GM12878 (cell line): ENCODE measurements around the gene ATP8A1. TPM values are rescaled to one million over a fixed set of nuclear protein-coding genes. Genes with fewer than 3 reads are reported as not detected.

Source experiments
- ATAC-seq: fragments of 200-7000 bp; cut with Tn5 transposase; 3 replicates; pipeline ENCODE4 v1.9.1; 2020; ENCODE audit warnings: mild to moderate bottlenecking, moderate library complexity
- BruUV-seq: library from RNA; stranded (reverse); fragments of 400-500 nt; replicated peaks from 2 replicates; lab custom pipeline; 2021; lab: Mats Ljungman, UMichigan
- CTCF ChIA-PET: fragments of 300-600 bp; sonication (Branson Sonifier 250); formaldehyde crosslinking; extraction: SDS; loops from one replicate; lab custom pipeline; 2021; ENCODE audit warnings: inconsistent platforms; lab: Yijun Ruan, JAX
- POLR2A ChIA-PET: fragments of 350-600 bp; formaldehyde crosslinking; extraction: SDS; loops from one replicate; lab custom pipeline; 2021; ENCODE audit warnings: inconsistent platforms; lab: Charles Lee
- RAD21 ChIA-PET: fragments of 300-600 bp; sonication (Branson Sonifier 250); formaldehyde crosslinking; loops from one replicate; lab custom pipeline; 2023; ENCODE audit warnings: antibody characterized with exemption; ENCODE audit not compliant: unreplicated experiment; lab: Charles Lee
- SMC1A ChIA-PET: fragments of 300-600 bp; sonication (Branson Sonifier 250); formaldehyde crosslinking; loops from one replicate; lab custom pipeline; 2023; ENCODE audit not compliant: unreplicated experiment, uncharacterized antibody; lab: Charles Lee
- DNase-seq: peaks from one replicate; pipeline ENCODE4 v3.0.0-alpha.2; 2011; ENCODE audit warnings: low read depth, low spot score
- FAIRE-seq: peaks from 3 replicates; lab custom pipeline; 2011; peaks lifted over from hg19 to GRCh38; lab: Jason Lieb, UNC
- H2AFZ ChIP-seq: 2 replicates; pipeline ENCODE4 v1.6.0; 2011; ENCODE audit warnings: low read depth, low read length, control low read depth; ENCODE audit not compliant: control insufficient read depth
- H3K27ac ChIP-seq: 2 replicates; pipeline ENCODE4 v1.5.1; 2011; ENCODE audit warnings: control low read depth; ENCODE audit not compliant: control insufficient read depth, insufficient read depth
- H3K27me3 ChIP-seq, 2 experiments: replicated peaks in 1 of 2; 2 replicates each; pipeline versions ENCODE4 v1.6.0 to v1.6.1; 2011; ENCODE audit warnings: low read length in 1 of 2; ENCODE audit not compliant: control insufficient read depth in 2 of 2, insufficient read depth in 2 of 2
- H3K36me3 ChIP-seq, 2 experiments: 2 replicates each; pipeline ENCODE4 v1.5.1; 2011; ENCODE audit warnings: low read length in 1 of 2; ENCODE audit not compliant: control insufficient read depth in 2 of 2, insufficient read depth in 2 of 2
- H3K4me1 ChIP-seq: 2 replicates; pipeline ENCODE4 v1.6.1; 2011; ENCODE audit warnings: mild to moderate bottlenecking, low read length, moderate library complexity, mixed read lengths; ENCODE audit not compliant: control insufficient read depth, insufficient read depth
- H3K4me2 ChIP-seq: 2 replicates; pipeline ENCODE4 v1.6.0; 2011; ENCODE audit warnings: control low read depth; ENCODE audit not compliant: control insufficient read depth, insufficient read depth
- H3K4me3 ChIP-seq: fragments of 200-600 bp; sonication (generic); 2 replicates; pipeline ENCODE4 v1.5.1; 2016
- H3K79me2 ChIP-seq: 2 replicates; pipeline ENCODE4 v1.6.0; 2011; ENCODE audit warnings: low read length; ENCODE audit not compliant: control insufficient read depth, insufficient read depth
- H3K9ac ChIP-seq: 2 replicates; pipeline ENCODE4 v1.8.0; 2011; ENCODE audit warnings: low read length, control low read depth, mixed read lengths; ENCODE audit not compliant: control insufficient read depth, insufficient read depth
- H3K9me3 ChIP-seq: replicated peaks from 3 replicates; pipeline ENCODE4 v1.5.1; 2011; ENCODE audit warnings: mild to moderate bottlenecking, low read length; ENCODE audit not compliant: control insufficient read depth, insufficient read depth
- H4K20me1 ChIP-seq: 2 replicates; pipeline ENCODE4 v1.6.0; 2011; ENCODE audit not compliant: control insufficient read depth, insufficient read depth
- BACH1 ChIP-seq: fragments of 450-650 bp; IDR thresholded peaks from 2 replicates; pipeline ENCODE4 v1.6.1; 2017; ENCODE audit warnings: mild to moderate bottlenecking, borderline replicate concordance
- BHLHE40 ChIP-seq, 2 experiments: fragments of 450-650 bp in 1 of 2; IDR thresholded peaks; 2 replicates each; pipeline ENCODE4 v1.6.1; 2011 to 2017; ENCODE audit warnings: low read depth in 2 of 2, borderline replicate concordance in 1 of 2, improper control_type of control experiment in 1 of 2, low read length in 1 of 2, mild to moderate bottlenecking in 1 of 2
- CREB1 ChIP-seq: IDR thresholded peaks from 2 replicates; pipeline ENCODE4 v1.6.1; 2012; ENCODE audit warnings: low read depth, mild to moderate bottlenecking, inconsistent platforms
- JUND ChIP-seq: IDR thresholded peaks from 2 replicates; pipeline ENCODE4 v1.6.1; 2012; ENCODE audit warnings: low read depth, mild to moderate bottlenecking, low read length, improper control_type of control experiment, moderate library complexity
- RCOR1 ChIP-seq: conservative IDR thresholded peaks from 2 replicates; pipeline ENCODE4 v1.6.1; 2012; ENCODE audit warnings: low read depth, low read length, improper control_type of control experiment
- RFX5 ChIP-seq: IDR thresholded peaks from 2 replicates; pipeline ENCODE4 v1.6.1; 2011; ENCODE audit warnings: low read depth, low read length, improper control_type of control experiment
- TAF1 ChIP-seq: IDR thresholded peaks from 2 replicates; pipeline ENCODE4 v1.6.1; 2011; ENCODE audit warnings: mild to moderate bottlenecking, low read depth, low read length, borderline replicate concordance
- WGBS: methylation state at CpG from one replicate; pipeline ENCODE4 v1.1.6; 2016; ENCODE audit warnings: low lambda C conversion rate; ENCODE audit not compliant: insufficient replicate concordance, insufficient coverage; ENCODE audit errors: missing lambda C conversion rate; 5-methylcytosine and 5-hydroxymethylcytosine counted together
- in situ Hi-C: fragments of 300-500 bp; cut with MboI; formaldehyde crosslinking; loops from 9 replicates; pipeline ENCODE4 v1.14.3; 2018; ENCODE audit warnings: mixed read lengths
- intact Hi-C: fragments of 100-400 bp; cut with micrococcal nuclease; formaldehyde crosslinking; loops from one replicate; pipeline ENCODE4 v1.14.2; 2022; ENCODE audit not compliant: unreplicated experiment
- polyA plus RNA-seq, 11 experiments: library from polyadenylated mRNA; depleted of rRNA in 4 of 11; unstranded in 6 of 11; stranded (reverse) in 5 of 11; fragments of >200 nt; fragmentation: Nextera tagmentation in 4 of 11; fragmentation: Illumina TruSeq in 1 of 11; extraction: Ambion mirVana in 4 of 11; extraction: Trizol in 1 of 11; gene quantifications; 1 replicate in 1 of 11; 2 replicates in 10 of 11; pipeline versions ENCODE4 v1.2.1 to v1.2.3, GENCODE V29; 2011 to 2016; ENCODE audit warnings: inconsistent platforms in 2 of 11, missing spikeins in 2 of 11, low read depth in 1 of 11
- total RNA-seq, 4 experiments: library from RNA; depleted of rRNA in 3 of 4; stranded (reverse); fragments of >200 nt in 3 of 4; fragmentation: Illumina TruSeq in 1 of 4; extraction: Trizol in 1 of 4; gene quantifications; 2 replicates each; pipeline versions ENCODE4 v1.2.1 to v1.2.3, GENCODE V29; 2013 to 2021
- TF ChIP-seq, protein P1 (sequence below): fragments of 450-650 bp; IDR thresholded peaks from 2 replicates; pipeline ENCODE4 v1.6.1; 2017; ENCODE audit warnings: low read depth, mild to moderate bottlenecking, moderate library complexity
- TF ChIP-seq, protein P2 (sequence below): fragments of 450-650 bp; IDR thresholded peaks from 2 replicates; pipeline ENCODE4 v1.6.1; 2017; ENCODE audit warnings: borderline replicate concordance

The ATP8A1 gene
- total and polyA plus RNA-seq, 10 of the 15 experiments (the other 5 are each of a cell fraction or from before 2014, with no cell fraction given), result 9.0 to 116 (median 37.3) TPM

DNA sequence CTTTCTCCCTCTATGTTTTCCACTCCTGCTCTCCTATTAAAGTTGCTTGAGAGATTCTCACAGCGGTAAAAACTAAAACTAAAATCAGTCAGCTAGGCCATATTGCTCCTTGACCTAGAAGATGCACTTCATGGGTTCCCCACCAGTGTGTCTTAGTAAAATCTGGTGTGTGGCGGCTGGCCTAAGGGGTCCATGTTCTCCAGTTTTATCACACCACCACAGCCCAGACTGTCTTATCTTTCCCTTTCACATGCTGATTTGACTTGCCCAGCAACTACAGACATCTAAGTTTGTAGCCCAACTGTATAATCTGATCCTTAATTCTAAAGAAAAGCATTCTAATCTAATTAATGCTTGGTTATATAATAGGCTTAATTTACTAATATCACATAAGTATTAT, 68.0 kb downstream of the ATP8A1 start:
- ChIA-PET SMC1A (interaction anchor here (0.8 to 2.5 kb wide), 16 partner anchors 11 to 180 kb away, joined by 3 to 9 read pairs (median 5); partner anchors contain the start of gene ATP8A1), RAD21 (interaction anchor here (1.0 to 1.8 kb wide), 3 partner anchors 14 to 65 kb away, joined by 3 to 8 read pairs (median 3); no protein-coding TSS in a partner anchor), POLR2A (interaction anchor here (0.5 to 1.2 kb wide), 2 partner anchors 12 to 53 kb away, joined by 3 read pairs; no protein-coding TSS in a partner anchor), CTCF (interaction anchor here (1.1 to 2.2 kb wide), 4 partner anchors 22 to 217 kb away, joined by 3 to 7 read pairs (median 4); no protein-coding TSS in a partner anchor)
- FAIRE-seq (no peak), DNase-seq (no peak), ATAC-seq (no peak)
- WGBS, result 73% methylated on average over 2 of the region's 2 CpGs
- no TSS peak for BruUV-seq
- Histone ChIP-seq H3K36me3 (peaks cover 4 to 13% of the 10 kb centered on the region in 2 experiments), H3K9ac (no peak overlapping the region), H3K9me3 (no peaks in the 10 kb centered on the region), H2AFZ (no peak overlapping the region), H3K27me3 (no peaks in the 10 kb centered on the region), H3K27ac (no peak overlapping the region), H3K4me1 (no peaks in the 10 kb centered on the region), H3K4me2 (no peak overlapping the region), H4K20me1 (no peaks in the 10 kb centered on the region), H3K79me2 (no peaks in the 10 kb centered on the region), H3K4me3 (no peak overlapping the region)
- TF ChIP-seq BHLHE40 (IDR thresholded peaks at IDR 0.05; ENCODE audit: borderline replicate concordance in 1 of 2, low read depth in 2 of 2, low read length in 1 of 2), result no peak
- TF ChIP-seq, protein P1, sequence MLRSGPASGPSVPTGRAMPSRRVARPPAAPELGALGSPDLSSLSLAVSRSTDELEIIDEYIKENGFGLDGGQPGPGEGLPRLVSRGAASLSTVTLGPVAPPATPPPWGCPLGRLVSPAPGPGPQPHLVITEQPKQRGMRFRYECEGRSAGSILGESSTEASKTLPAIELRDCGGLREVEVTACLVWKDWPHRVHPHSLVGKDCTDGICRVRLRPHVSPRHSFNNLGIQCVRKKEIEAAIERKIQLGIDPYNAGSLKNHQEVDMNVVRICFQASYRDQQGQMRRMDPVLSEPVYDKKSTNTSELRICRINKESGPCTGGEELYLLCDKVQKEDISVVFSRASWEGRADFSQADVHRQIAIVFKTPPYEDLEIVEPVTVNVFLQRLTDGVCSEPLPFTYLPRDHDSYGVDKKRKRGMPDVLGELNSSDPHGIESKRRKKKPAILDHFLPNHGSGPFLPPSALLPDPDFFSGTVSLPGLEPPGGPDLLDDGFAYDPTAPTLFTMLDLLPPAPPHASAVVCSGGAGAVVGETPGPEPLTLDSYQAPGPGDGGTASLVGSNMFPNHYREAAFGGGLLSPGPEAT, result no peak
- no peak for TF ChIP-seq CREB1
- in situ Hi-C loops (no loop called here), intact Hi-C loops (no loop called here)

DNA sequence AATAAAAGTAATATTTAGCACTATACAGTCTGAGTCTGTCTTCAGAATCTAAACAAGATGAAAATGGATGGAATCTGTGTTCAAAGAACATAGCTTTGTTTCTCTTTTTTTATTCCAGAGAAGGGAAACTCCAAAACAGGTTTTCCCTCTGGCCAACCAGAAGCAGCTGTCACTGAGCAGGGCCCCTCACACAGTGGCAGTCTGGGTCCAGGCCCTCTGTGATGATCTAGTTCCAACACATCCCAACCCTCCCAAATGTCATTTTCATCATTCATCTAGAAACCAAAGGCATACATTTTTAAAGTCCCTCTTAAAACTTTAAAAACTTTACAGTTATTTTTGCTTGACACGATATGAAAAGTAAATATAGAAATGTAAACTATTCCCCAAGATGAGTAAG, 70.1 kb downstream of the ATP8A1 start:
- intact Hi-C loops, result no loop called here
- H3K9me3 ChIP-seq, result no peaks in the 10 kb centered on the region
- no peak overlapping the region for H3K27ac ChIP-seq
- no peak overlapping the region for H3K4me2 ChIP-seq
- SMC1A ChIA-PET, result interaction anchor here (1.4 to 1.9 kb wide), 4 partner anchors 10 to 35 kb away, joined by 3 to 7 read pairs (median 6); no protein-coding TSS in a partner anchor
- no peaks in the 10 kb centered on the region for H4K20me1 ChIP-seq
- H2AFZ ChIP-seq, result no peak overlapping the region
- CTCF ChIA-PET, result interaction anchor here (1.2 kb wide), 1 partner anchor 18 kb away, joined by 5 read pairs; no protein-coding TSS in a partner anchor
- H3K4me1 ChIP-seq, result no peaks in the 10 kb centered on the region
- no peak overlapping the region for H3K9ac ChIP-seq
- FAIRE-seq (no peak), DNase-seq (no peak), ATAC-seq (no peak)
- BruUV-seq, result no TSS peak
- no peaks in the 10 kb centered on the region for H3K27me3 ChIP-seq
- no peaks in the 10 kb centered on the region for H3K79me2 ChIP-seq
- WGBS, result 0% methylated on average over 1 of the region's 1 CpG
- peaks cover 4 to 18% of the 10 kb centered on the region in 2 experiments for H3K36me3 ChIP-seq
- POLR2A ChIA-PET, result no interaction called here
- in situ Hi-C loops, result no loop called here
- RAD21 ChIA-PET, result interaction anchor here (1.2 kb wide), 1 partner anchor 18 kb away, joined by 3 read pairs; no protein-coding TSS in a partner anchor
- H3K4me3 ChIP-seq, result no peak overlapping the region
- TF ChIP-seq RCOR1 (no peak), RFX5 (no peak), JUND (no peak), BACH1 (no peak), TAF1 (no peak)
- TF ChIP-seq, protein P2, sequence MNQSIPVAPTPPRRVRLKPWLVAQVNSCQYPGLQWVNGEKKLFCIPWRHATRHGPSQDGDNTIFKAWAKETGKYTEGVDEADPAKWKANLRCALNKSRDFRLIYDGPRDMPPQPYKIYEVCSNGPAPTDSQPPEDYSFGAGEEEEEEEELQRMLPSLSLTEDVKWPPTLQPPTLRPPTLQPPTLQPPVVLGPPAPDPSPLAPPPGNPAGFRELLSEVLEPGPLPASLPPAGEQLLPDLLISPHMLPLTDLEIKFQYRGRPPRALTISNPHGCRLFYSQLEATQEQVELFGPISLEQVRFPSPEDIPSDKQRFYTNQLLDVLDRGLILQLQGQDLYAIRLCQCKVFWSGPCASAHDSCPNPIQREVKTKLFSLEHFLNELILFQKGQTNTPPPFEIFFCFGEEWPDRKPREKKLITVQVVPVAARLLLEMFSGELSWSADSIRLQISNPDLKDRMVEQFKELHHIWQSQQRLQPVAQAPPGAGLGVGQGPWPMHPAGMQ, result no peak
